IPS-11a (cell line): ENCODE results near the gene RNF121.

ENCODE experiments used
- H3K4me3 ChIP-seq: one replicate; pipeline ENCODE4 v1.5.1; 2013; ENCODE audit warnings: low read depth, low read length, control low read depth

RNF121 gene

DNA sequence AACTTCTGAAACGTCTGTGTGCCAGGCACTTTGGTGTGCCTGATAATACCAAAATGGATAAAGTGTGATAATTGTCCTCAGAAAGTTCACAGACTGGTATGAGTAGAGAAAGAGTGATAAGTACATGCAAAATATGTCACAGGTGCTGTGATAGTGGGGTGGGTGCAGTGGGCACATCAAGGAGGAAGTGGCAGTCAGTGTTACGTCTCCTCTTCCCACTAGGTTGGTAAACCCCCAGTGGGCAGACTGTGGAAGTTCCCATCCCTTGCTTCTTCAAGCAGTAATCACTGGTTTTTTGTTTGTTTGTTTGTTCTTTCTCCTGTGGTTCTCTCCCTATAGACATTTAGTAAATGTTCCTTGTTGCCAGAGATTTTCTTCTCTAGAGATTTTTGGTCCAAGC, 5.4 kb downstream of the RNF121 start:
- no peak overlapping the region for H3K4me3 ChIP-seq

GRCh38 chr11:71935338-71935925, 6.6 kb downstream of the RNF121 start:
- no peak overlapping the region for H3K4me3 ChIP-seq

DNA sequence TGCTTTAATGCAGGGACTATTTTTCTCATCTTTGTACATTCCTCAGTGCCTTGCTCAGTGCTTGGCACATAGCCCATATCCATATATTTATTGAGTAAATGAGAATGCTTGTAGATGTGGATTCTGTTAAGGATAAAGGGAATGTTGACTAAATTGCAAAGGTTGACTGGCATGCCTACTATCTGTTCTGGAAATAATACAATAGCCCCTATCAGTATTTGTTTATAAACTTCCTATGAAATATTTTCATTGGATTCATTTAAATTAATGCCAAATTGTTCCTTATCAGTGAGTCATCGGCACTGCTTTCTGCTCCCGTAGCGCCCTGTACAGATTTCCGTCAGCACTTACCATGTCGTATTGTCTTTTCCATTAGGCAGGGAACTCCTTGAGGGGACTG, 8.0 kb downstream of the RNF121 start:
- H3K4me3 ChIP-seq, result no peak overlapping the region

DNA sequence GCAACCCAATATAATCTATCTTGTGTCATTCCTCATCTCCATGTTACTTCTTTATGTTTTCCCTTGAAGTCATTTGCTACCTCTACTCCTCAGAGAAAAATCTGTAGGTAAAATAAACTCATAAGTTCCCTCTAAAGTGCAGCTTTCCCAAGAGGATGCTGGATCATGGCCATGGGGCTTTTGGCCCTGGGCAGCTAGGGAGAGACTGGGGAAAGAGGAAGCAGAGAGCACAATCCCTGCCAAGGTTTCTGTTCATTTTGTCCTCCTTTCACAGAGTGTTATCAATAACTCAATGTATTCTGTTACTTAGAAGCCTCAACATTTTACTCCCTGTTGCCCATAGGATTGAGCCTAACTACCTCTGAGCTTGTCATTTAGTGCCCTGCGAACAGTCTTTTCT, 9.0 kb downstream of the RNF121 start:
- H3K4me3 ChIP-seq, result no peak overlapping the region

DNA sequence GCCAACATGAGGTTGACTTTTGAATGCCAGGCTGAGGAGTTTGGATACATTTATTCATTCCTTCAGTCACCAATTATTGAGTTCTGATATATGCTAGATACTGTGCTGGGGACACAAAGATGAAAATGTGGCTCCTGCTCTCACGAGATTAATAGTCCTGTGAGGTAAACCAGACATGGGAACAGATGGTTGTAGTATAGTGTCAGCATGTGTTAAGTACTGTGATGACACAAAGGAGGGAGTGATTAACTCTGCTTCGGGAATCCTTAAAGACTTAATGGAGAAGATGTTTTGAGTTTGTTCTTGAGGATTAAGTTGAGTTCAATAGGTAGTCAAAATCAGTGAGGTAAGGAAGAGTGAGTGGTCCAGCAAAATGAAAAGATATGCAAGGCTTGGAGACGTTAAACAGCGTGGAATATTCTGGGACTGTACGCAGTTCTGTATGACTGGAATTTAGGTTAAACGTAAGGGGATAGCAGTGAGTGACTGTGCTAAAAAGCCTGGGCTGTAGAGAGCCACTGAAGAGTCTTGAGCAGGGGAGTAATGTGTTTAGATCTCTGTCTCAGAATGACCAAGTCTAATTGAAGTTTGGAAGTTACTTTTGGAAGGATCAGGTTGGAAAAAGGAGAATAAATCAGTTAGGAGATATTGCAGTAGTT, 11.8 kb downstream of the RNF121 start:
- no peak overlapping the region for H3K4me3 ChIP-seq

DNA sequence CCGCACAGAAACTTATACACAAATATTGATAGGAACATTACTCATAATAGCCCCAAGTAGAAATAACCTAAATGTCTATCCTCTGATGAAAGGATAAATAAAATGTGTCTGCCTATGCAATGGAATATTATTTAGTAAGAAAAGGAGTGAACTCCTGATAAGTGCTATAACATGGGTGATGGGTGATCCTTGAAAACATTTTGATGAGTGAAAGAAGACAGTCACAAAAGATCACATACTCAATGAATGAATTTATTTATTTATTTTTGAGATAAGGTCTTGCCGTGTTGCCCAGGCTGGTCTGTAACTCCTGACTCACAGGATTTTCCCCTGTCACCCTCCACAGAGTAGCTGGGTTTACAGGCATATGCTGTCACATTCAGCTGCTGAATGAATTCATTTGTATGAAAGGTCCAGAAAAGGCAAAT, 17.3 kb downstream of the RNF121 start:
- H3K4me3 ChIP-seq, result no peak overlapping the region

DNA sequence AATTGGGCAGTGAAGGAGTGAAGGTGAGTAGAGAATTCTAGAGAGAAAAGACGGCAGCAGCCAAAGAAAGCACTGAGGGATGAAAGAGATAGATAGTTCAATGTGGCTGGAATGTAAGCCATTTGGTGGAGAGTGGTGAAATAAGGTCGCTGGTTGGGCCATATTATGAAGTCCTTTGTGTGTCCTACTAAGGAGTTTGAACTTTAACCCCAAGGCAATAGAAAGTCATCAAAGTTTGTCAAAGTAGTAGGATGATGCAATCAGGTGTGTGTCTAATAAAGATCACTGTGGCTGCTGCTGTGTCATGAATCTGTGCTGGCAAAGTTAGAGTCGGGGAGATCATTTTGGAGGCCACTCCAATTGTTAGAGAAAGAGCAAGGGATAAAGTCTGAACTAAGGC, 18.7 kb downstream of the RNF121 start:
- H3K4me3 ChIP-seq, result no peak overlapping the region

GRCh38 chr11:71948314-71949027, 19.6 kb downstream of the RNF121 start:
- no peak overlapping the region for H3K4me3 ChIP-seq

- H3K4me3 ChIP-seq, result no peak overlapping the region
Observed at GRCh38 chr11:71949034-71949433, 20.2 kb downstream of the RNF121 start.

GRCh38 chr11:71951741-71952310, 23.0 kb downstream of the RNF121 start:
- H3K4me3 ChIP-seq, result no peak overlapping the region

- no peak overlapping the region for H3K4me3 ChIP-seq
Observed at GRCh38 chr11:71955898-71956456, 27.1 kb downstream of the RNF121 start.

- H3K4me3 ChIP-seq, result no peak overlapping the region
Observed at GRCh38 chr11:71962428-71963038, 33.7 kb downstream of the RNF121 start.

DNA sequence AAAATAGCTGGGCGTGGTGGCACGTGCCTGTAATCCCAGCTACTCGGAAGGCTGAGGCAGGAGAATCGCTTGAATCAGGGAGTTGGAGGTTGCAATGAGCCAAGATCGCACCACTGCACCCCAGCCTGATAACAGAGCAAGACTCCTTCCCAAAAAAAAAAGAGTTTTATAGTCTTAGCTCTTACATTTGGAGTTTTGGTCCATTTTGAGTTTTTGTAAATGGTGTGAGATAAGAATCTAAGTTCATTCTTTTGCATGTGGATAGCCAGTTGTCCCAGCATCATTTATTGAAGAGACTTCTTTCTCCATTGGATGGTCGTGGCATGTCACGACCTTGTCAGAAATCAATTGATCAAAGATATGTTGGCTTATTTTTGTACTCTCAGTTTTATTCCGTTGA, 34.6 kb downstream of the RNF121 start:
- H3K4me3 ChIP-seq, result no peak overlapping the region

GRCh38 chr11:71964641-71965040, 35.8 kb downstream of the RNF121 start:
- H3K4me3 ChIP-seq, result no peak overlapping the region

DNA sequence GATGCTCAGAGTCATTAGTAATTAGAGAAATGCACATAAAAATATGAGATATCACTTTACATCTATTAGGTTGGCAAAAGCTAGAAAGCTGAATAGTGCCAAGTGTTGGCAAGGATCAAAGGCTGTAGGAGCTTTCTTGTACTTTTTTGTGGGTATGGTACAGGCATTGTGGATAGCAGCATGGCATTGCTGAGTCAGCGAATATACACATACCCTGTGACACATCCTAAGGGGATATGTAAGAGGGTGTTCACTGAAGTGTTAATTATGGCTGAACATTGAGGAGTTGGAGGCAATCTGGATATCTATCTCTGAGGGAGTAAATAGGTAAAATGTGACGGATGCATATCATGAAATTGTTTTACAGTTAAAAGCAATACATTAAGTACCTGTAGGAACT, 42.8 kb downstream of the RNF121 start:
- H3K4me3 ChIP-seq, result no peak overlapping the region

DNA sequence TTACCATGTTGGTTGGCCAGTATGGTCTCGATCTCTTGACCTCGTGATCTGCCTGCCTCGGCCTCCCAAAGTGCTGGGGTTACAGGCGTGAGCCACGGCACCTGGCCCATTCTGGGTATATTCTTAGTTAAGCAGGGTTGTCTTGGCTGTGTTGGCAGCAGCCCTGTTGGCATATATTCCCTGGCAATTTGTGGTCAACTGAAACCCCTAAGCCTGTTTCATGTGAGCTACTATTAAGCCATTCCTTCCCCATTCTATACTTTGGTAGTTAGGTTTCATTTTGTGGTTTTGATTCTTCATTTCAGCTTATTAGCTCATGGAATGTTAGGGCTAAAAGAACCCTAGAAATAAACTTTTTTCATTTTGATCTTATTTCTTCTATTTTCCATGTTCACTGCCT, 47.7 kb downstream of the RNF121 start:
- H3K4me3 ChIP-seq, result no peak overlapping the region

DNA sequence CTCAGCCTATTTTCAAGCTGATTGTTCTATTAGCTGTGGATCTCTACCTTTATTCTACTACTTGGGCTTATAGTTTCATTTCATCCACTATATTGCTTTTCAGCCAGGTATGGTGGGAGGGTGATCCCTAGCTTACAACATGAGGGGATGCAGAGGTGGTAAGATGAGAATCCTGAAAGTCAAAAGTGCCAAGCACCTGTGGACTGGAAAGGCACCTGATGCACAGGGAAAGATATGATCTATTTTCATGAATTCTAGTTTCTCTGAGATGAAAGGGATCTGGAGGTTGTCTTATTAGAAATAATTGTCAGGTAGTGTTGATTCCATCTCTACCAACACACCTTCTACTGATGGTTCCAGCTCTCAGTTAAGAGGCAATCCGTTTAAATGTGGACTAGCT, 48.2 kb downstream of the RNF121 start:
- no peak overlapping the region for H3K4me3 ChIP-seq

- H3K4me3 ChIP-seq, result no peak overlapping the region
Observed at GRCh38 chr11:71977743-71978418, 49.0 kb downstream of the RNF121 start.

DNA sequence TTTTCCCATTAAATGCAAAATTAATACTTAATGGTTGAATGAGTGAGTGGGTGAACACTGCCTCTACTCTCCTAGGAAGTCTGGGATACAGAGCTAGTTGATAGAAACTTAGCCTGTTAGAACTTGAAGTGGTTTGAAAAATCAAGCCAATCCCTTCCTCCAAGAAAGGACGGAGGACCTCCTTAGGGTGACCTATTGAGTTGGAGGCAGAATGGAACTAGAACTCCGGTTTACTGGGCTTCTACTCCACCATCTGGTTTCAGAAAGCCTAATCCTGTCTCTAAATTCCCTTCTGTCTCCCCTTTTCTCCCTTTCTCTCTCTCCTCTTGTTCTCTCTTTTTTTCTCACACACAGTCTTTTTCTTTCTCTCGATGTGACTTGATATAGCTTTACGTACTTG, 50.2 kb downstream of the RNF121 start:
- H3K4me3 ChIP-seq, result no peak overlapping the region

- H3K4me3 ChIP-seq, result no peak overlapping the region
Observed at GRCh38 chr11:71979602-71980001, 50.8 kb downstream of the RNF121 start.

GRCh38 chr11:71986131-71986530, 57.3 kb downstream of the RNF121 start:
- H3K4me3 ChIP-seq, result no peak overlapping the region
